ENCODE measurements around the gene CASP7. TPM values are rescaled to one million over a fixed set of nuclear protein-coding genes. Genes with fewer than 3 reads are reported as not detected.
A peak's percentile ranks its signal among the peaks of the same experiment; 100 is the strongest.

The CASP7 gene
- total RNA-seq, 5 donors from 2014 or later (not counting 1 experiment from before 2014, with no cell fraction given): 9.7 to 15.9 (median 13.9) TPM

- Histone ChIP-seq H3K27ac (ENCODE audit: low read length) (no peak overlapping the region), H3K36me3 (ENCODE audit: control insufficient read depth in 2 of 2, extremely low read depth in 1 of 2, insufficient read depth in 1 of 2, low read length in 1 of 2) (no peaks in the 10 kb centered on the region), H3K4me3 (ENCODE audit: control insufficient read depth in 1 of 2, extremely low read depth in 1 of 2, low read length in 1 of 2) (no peak overlapping the region), H3K27me3 (replicated peaks in 1 of 2; ENCODE audit: control insufficient read depth in 2 of 2, extremely low read depth in 1 of 2, insufficient read depth in 2 of 2, low read length in 1 of 2) (no peaks in the 10 kb centered on the region), H3K9me3 (peaks cover 3% of the 10 kb centered on the region), H3K4me1 (ENCODE audit: control insufficient read depth in 1 of 2, extremely low read depth in 1 of 2, insufficient read depth in 2 of 2, low read length in 2 of 2) (peaks cover 5 to 22% of the 10 kb centered on the region in 2 experiments)
- ChIA-PET CTCF (no interaction called here), POLR2A (no interaction called here)
- Mint-ChIP-seq H3K36me3 (peaks cover 41% of the 10 kb centered on the region), H3K4me1 (peaks cover 51 to 70% (median 62%) of the 10 kb centered on the region in 3 donors), H3K4me3 (no peak overlapping the region), H3K9me3 (peaks cover 18 to 36% (median 24%) of the 10 kb centered on the region in 3 donors), H3K27me3 (no peaks in the 10 kb centered on the region), H3K27ac (peak overlapping the region in 1 of 2 donors; percentile 8)
- no peak for DNase-seq
- no peak for ATAC-seq (replicated peaks in 1 of 4)
- no CpG with 5 or more reads among the region's 2 CpGs for WGBS (ENCODE audit: insufficient coverage)
These were observed 3.6 kb downstream of the CASP7 start for GRCh38 chr10:113683300-113683699.

GRCh38 chr10:113686028-113686427 lies 6.3 kb downstream of the CASP7 start:
- H3K27ac ChIP-seq (ENCODE audit: low read length): no peak overlapping the region
- CTCF ChIA-PET: interaction anchor here (0.6 to 1.5 kb wide), 2 partner anchors 12 to 1550 kb away, joined by 3 read pairs; no protein-coding TSS in a partner anchor
- peaks cover 51 to 76% (median 66%) of the 10 kb centered on the region in 3 donors for H3K4me1 Mint-ChIP-seq
- no peak overlapping the region for H3K4me3 Mint-ChIP-seq
- H3K36me3 ChIP-seq (ENCODE audit: control insufficient read depth in 2 of 2, extremely low read depth in 1 of 2, insufficient read depth in 1 of 2, low read length in 1 of 2): no peaks in the 10 kb centered on the region
- peaks cover 0 to 4% of the 10 kb centered on the region in 2 experiments for H3K4me1 ChIP-seq (ENCODE audit: control insufficient read depth in 1 of 2, extremely low read depth in 1 of 2, insufficient read depth in 2 of 2, low read length in 2 of 2)
- ATAC-seq (replicated peaks in 1 of 4) (no peak), DNase-seq (no peak)
- H3K27me3 ChIP-seq (replicated peaks in 1 of 2; ENCODE audit: control insufficient read depth in 2 of 2, extremely low read depth in 1 of 2, insufficient read depth in 2 of 2, low read length in 1 of 2): no peaks in the 10 kb centered on the region
- WGBS (ENCODE audit: insufficient coverage): no CpG with 5 or more reads among the region's 3 CpGs
- no peak overlapping the region for H3K27ac Mint-ChIP-seq
- H3K9me3 ChIP-seq: peaks cover 3% of the 10 kb centered on the region
- H3K36me3 Mint-ChIP-seq: peaks cover 65% of the 10 kb centered on the region
- H3K27me3 Mint-ChIP-seq: no peaks in the 10 kb centered on the region
- H3K9me3 Mint-ChIP-seq: peaks cover 28 to 48% (median 29%) of the 10 kb centered on the region in 3 donors
- no peak overlapping the region for H3K4me3 ChIP-seq (ENCODE audit: control insufficient read depth in 1 of 2, extremely low read depth in 1 of 2, low read length in 1 of 2)
- POLR2A ChIA-PET: no interaction called here

- no peaks in the 10 kb centered on the region for H3K4me1 ChIP-seq (ENCODE audit: control insufficient read depth in 1 of 2, extremely low read depth in 1 of 2, insufficient read depth in 2 of 2, low read length in 2 of 2)
- Mint-ChIP-seq H3K27ac (no peak overlapping the region), H3K9me3 (peaks cover 28 to 48% (median 29%) of the 10 kb centered on the region in 3 donors), H3K36me3 (peaks cover 73% of the 10 kb centered on the region), H3K4me1 (peaks cover 41 to 66% (median 56%) of the 10 kb centered on the region in 3 donors), H3K27me3 (no peaks in the 10 kb centered on the region), H3K4me3 (no peak overlapping the region)
- WGBS (ENCODE audit: insufficient coverage): no CpG with 5 or more reads among the region's 4 CpGs
- no peak overlapping the region for H3K27ac ChIP-seq (ENCODE audit: low read length)
- ChIA-PET POLR2A (no interaction called here), CTCF (interaction anchor here in 1 of 2 donors (1.5 kb wide), 1 partner anchor 11 kb away, joined by 3 read pairs; no protein-coding TSS in a partner anchor)
- DNase-seq (no peak), ATAC-seq (replicated peaks in 1 of 4) (no peak)
- H3K36me3 ChIP-seq (ENCODE audit: control insufficient read depth in 2 of 2, extremely low read depth in 1 of 2, insufficient read depth in 1 of 2, low read length in 1 of 2): peaks cover 3 to 6% of the 10 kb centered on the region in 2 donors
- H3K27me3 ChIP-seq (replicated peaks in 1 of 2; ENCODE audit: control insufficient read depth in 2 of 2, extremely low read depth in 1 of 2, insufficient read depth in 2 of 2, low read length in 1 of 2): no peaks in the 10 kb centered on the region
- H3K9me3 ChIP-seq: peaks cover 3% of the 10 kb centered on the region
- no peak overlapping the region for H3K4me3 ChIP-seq (ENCODE audit: control insufficient read depth in 1 of 2, extremely low read depth in 1 of 2, low read length in 1 of 2)
These were observed 7.3 kb downstream of the CASP7 start for GRCh38 chr10:113687037-113687436.

- H3K4me3 ChIP-seq (ENCODE audit: control insufficient read depth in 1 of 2, extremely low read depth in 1 of 2, low read length in 1 of 2): no peak overlapping the region
- WGBS (ENCODE audit: insufficient coverage): no CpG with 5 or more reads among the region's 1 CpG
- no peaks in the 10 kb centered on the region for H3K4me1 ChIP-seq (ENCODE audit: control insufficient read depth in 1 of 2, extremely low read depth in 1 of 2, insufficient read depth in 2 of 2, low read length in 2 of 2)
- Mint-ChIP-seq H3K4me3 (peak overlapping the region; percentile 1 to 52 (median 25)), H3K27ac (peak overlapping the region in 1 of 2 donors; percentile 55), H3K27me3 (no peaks in the 10 kb centered on the region), H3K9me3 (peaks cover 38 to 58% (median 42%) of the 10 kb centered on the region in 3 donors), H3K36me3 (peaks cover 81% of the 10 kb centered on the region), H3K4me1 (peaks cover 28 to 58% (median 41%) of the 10 kb centered on the region in 3 donors)
- H3K27ac ChIP-seq (ENCODE audit: low read length): no peak overlapping the region
- POLR2A ChIA-PET: no interaction called here
- H3K36me3 ChIP-seq (ENCODE audit: control insufficient read depth in 2 of 2, extremely low read depth in 1 of 2, insufficient read depth in 1 of 2, low read length in 1 of 2): peaks cover 4 to 22% of the 10 kb centered on the region in 2 donors
- no peaks in the 10 kb centered on the region for H3K27me3 ChIP-seq (replicated peaks in 1 of 2; ENCODE audit: control insufficient read depth in 2 of 2, extremely low read depth in 1 of 2, insufficient read depth in 2 of 2, low read length in 1 of 2)
- peaks cover 6% of the 10 kb centered on the region for H3K9me3 ChIP-seq
- DNase-seq (peak in 1 of 35 experiments; percentile 9), ATAC-seq (replicated peaks in 1 of 4) (no peak)
- CTCF ChIA-PET: no interaction called here
These were observed 9.3 kb downstream of the CASP7 start for GRCh38 chr10:113689057-113689456.

GRCh38 chr10:113689574-113689973 lies 9.9 kb downstream of the CASP7 start:
- Mint-ChIP-seq H3K36me3 (peaks cover 82% of the 10 kb centered on the region), H3K27me3 (no peaks in the 10 kb centered on the region), H3K9me3 (peaks cover 33 to 58% (median 39%) of the 10 kb centered on the region in 3 donors), H3K27ac (no peak overlapping the region), H3K4me3 (no peak overlapping the region), H3K4me1 (peaks cover 24 to 53% (median 36%) of the 10 kb centered on the region in 3 donors)
- ChIA-PET POLR2A (no interaction called here), CTCF (no interaction called here)
- Histone ChIP-seq H3K36me3 (ENCODE audit: control insufficient read depth in 2 of 2, extremely low read depth in 1 of 2, insufficient read depth in 1 of 2, low read length in 1 of 2) (peaks cover 4 to 24% of the 10 kb centered on the region in 2 donors), H3K9me3 (peaks cover 6% of the 10 kb centered on the region), H3K27me3 (replicated peaks in 1 of 2; ENCODE audit: control insufficient read depth in 2 of 2, extremely low read depth in 1 of 2, insufficient read depth in 2 of 2, low read length in 1 of 2) (no peaks in the 10 kb centered on the region), H3K4me3 (ENCODE audit: control insufficient read depth in 1 of 2, extremely low read depth in 1 of 2, low read length in 1 of 2) (no peak overlapping the region), H3K4me1 (ENCODE audit: control insufficient read depth in 1 of 2, extremely low read depth in 1 of 2, insufficient read depth in 2 of 2, low read length in 2 of 2) (no peaks in the 10 kb centered on the region), H3K27ac (ENCODE audit: low read length) (no peak overlapping the region)
- WGBS (ENCODE audit: insufficient coverage): no CpG with 5 or more reads among the region's 3 CpGs
- DNase-seq: no peak
- ATAC-seq (replicated peaks in 1 of 4): no peak

GRCh38 chr10:113690749-113691148 lies 11.0 kb downstream of the CASP7 start:
- peaks cover 4 to 24% of the 10 kb centered on the region in 2 donors for H3K36me3 ChIP-seq (ENCODE audit: control insufficient read depth in 2 of 2, extremely low read depth in 1 of 2, insufficient read depth in 1 of 2, low read length in 1 of 2)
- Mint-ChIP-seq H3K27ac (no peak overlapping the region), H3K27me3 (no peaks in the 10 kb centered on the region), H3K36me3 (peaks cover 80% of the 10 kb centered on the region), H3K4me1 (peaks cover 22 to 41% (median 33%) of the 10 kb centered on the region in 3 donors), H3K9me3 (peaks cover 26 to 47% (median 30%) of the 10 kb centered on the region in 3 donors), H3K4me3 (no peak overlapping the region)
- ChIA-PET CTCF (interaction anchor here in 1 of 2 donors (0.8 kb wide), 1 partner anchor 20 kb away, joined by 4 read pairs; no protein-coding TSS in a partner anchor), POLR2A (no interaction called here)
- no peak overlapping the region for H3K4me3 ChIP-seq (ENCODE audit: control insufficient read depth in 1 of 2, extremely low read depth in 1 of 2, low read length in 1 of 2)
- DNase-seq (no peak), ATAC-seq (replicated peaks in 1 of 4) (no peak)
- no CpG with 5 or more reads among the region's 3 CpGs for whole genome bisulfite sequencing (ENCODE audit: insufficient coverage)
- no peak overlapping the region for H3K27ac ChIP-seq (ENCODE audit: low read length)
- H3K4me1 ChIP-seq (ENCODE audit: control insufficient read depth in 1 of 2, extremely low read depth in 1 of 2, insufficient read depth in 2 of 2, low read length in 2 of 2): no peaks in the 10 kb centered on the region
- H3K9me3 ChIP-seq: peaks cover 6% of the 10 kb centered on the region
- H3K27me3 ChIP-seq (replicated peaks in 1 of 2; ENCODE audit: control insufficient read depth in 2 of 2, extremely low read depth in 1 of 2, insufficient read depth in 2 of 2, low read length in 1 of 2): no peaks in the 10 kb centered on the region
